ENCODE measurements around the gene STK35.

The STK35 gene
- long read RNA-seq, donor 1, full-length matches to known transcripts: 1 of 1 reads
- long read RNA-seq, donor 1, partial matches to known transcripts: 0 of 1 reads
- long read RNA-seq, donor 1, other reads (novel, unspliced or antisense): 0 of 1 reads
- long read RNA-seq, donor 2: 0 reads
- long read RNA-seq, donor 3: 0 reads
- long read RNA-seq, donor 4, full-length matches to known transcripts: 1 of 1 reads
- long read RNA-seq, donor 4, partial matches to known transcripts: 0 of 1 reads
- long read RNA-seq, donor 4, other reads (novel, unspliced or antisense): 0 of 1 reads
- long read RNA-seq, donor 5, full-length matches to known transcripts: 2 of 2 reads
- long read RNA-seq, donor 5, partial matches to known transcripts: 0 of 2 reads
- long read RNA-seq, donor 5, other reads (novel, unspliced or antisense): 0 of 2 reads
- long read RNA-seq, donor 6, full-length matches to known transcripts: 1 of 1 reads
- long read RNA-seq, donor 6, partial matches to known transcripts: 0 of 1 reads
- long read RNA-seq, donor 6, other reads (novel, unspliced or antisense): 0 of 1 reads
- long read RNA-seq, donor 7, full-length matches to known transcripts: 2 of 2 reads
- long read RNA-seq, donor 7, partial matches to known transcripts: 0 of 2 reads
- long read RNA-seq, donor 7, other reads (novel, unspliced or antisense): 0 of 2 reads
- long read RNA-seq, donor 8, full-length matches to known transcripts: 1 of 1 reads
- long read RNA-seq, donor 8, partial matches to known transcripts: 0 of 1 reads
- long read RNA-seq, donor 8, other reads (novel, unspliced or antisense): 0 of 1 reads

- no peak for DNase-seq
These were observed at the start of gene STK35 for GRCh38 chr20:2101057-2101864. Gene STK35 (plus strand): TSS chr20:2101827. CDS start chr20:2101882, 55 bp downstream.

- DNase-seq: no peak
These were observed 49.7 kb upstream of the STK35 start for GRCh38 chr20:2051946-2052345.

GRCh38 chr20:2052741-2053140 is 48.9 kb upstream of the STK35 start:
- DNase-seq: no peak

DNA sequence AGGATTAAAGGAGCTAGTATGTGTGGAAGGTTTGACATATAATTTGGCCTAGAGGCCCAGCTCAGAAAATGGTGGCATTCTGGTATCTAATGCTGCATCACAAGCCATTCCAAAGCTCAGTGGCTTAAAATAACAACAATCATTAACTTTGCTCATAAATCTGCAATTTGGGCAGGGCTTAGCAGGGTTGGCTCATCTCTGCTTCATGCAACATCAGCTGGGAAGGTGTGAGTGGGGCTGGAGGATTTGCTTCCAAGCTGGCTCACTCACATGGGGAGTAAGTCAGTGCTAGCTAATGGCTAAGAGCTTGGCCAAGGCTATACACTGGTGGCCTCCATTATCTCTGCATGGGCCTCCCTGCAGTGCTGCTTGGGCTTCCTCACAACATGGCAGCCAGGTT is 48.0 kb upstream of the STK35 start:
- no peak for DNase-seq

DNA sequence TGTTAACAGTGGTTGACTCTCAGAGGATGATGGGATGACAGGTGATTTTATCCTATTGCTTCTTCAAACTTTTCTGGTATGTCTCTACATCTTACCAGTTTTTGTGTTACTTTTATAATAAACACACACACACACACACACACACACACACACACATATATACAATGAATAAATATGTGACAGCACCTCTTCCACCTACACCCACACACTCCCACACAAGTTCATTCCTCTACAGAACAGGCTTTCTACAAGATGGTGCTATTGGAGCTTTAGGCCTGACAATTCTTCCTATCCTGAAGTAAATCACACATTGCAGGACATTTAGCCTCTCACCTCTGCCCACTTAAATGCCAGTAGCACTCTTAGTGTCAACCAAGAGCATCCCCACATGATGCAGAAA is 46.7 kb upstream of the STK35 start:
- DNase-seq: no peak

- no peak for DNase-seq
These were observed 42.2 kb upstream of the STK35 start for GRCh38 chr20:2059411-2059810.

GRCh38 chr20:2065099-2065498 is 36.5 kb upstream of the STK35 start:
- DNase-seq: no peak

- no peak for DNase-seq
These were observed 35.0 kb upstream of the STK35 start for GRCh38 chr20:2066461-2067122.

DNA sequence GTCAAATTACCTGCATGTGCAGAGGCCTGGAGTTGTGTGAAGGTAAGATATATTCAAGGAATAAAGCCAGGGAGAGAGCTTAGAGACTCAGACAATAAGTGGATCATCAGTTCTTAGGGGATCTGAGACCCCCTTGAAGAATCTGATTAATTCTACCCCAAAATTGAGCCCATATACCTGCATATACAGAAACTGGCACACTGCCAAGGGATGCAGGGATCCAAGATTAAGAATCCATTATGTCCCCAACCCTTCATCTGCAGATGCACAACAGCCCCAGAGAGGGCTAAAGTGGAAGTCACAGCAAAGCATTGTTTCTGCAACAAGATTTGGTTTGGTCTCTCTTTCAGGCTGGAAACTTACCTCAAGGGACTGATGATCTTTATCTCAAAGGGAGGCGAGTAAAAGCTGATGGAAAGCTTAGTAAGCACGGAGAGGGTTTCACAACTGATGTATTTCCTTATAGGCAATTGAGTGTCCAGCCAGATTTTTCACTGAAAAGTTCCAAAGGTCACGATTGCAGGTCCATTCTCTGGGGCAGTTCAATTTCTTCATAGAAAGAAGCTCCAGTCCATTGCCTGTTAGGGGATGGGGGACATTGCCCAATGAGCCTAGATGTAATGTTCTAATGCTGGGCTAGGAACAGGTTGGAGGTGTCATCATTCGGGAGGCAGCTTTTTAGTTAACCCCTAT is 20.9 kb upstream of the STK35 start:
- no peak for DNase-seq

DNA sequence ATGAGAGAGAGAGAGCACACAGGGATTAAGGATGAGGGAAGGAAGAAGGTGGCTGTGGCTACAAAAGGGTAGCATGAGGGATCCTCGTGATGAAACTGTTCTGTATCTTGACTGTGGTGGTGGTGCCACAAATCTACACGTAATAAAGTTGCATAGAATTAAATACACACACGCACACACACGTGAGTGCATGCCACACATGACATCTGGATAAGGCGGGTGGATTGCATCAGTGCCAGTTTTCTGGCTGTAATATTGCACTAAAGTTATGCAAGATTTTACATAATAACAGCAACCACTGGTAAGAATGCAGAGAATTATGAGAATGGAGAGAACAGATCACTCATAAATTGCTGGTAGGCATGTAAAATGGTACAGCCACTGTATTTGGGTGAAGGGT is 16.9 kb upstream of the STK35 start:
- DNase-seq: no peak

DNA sequence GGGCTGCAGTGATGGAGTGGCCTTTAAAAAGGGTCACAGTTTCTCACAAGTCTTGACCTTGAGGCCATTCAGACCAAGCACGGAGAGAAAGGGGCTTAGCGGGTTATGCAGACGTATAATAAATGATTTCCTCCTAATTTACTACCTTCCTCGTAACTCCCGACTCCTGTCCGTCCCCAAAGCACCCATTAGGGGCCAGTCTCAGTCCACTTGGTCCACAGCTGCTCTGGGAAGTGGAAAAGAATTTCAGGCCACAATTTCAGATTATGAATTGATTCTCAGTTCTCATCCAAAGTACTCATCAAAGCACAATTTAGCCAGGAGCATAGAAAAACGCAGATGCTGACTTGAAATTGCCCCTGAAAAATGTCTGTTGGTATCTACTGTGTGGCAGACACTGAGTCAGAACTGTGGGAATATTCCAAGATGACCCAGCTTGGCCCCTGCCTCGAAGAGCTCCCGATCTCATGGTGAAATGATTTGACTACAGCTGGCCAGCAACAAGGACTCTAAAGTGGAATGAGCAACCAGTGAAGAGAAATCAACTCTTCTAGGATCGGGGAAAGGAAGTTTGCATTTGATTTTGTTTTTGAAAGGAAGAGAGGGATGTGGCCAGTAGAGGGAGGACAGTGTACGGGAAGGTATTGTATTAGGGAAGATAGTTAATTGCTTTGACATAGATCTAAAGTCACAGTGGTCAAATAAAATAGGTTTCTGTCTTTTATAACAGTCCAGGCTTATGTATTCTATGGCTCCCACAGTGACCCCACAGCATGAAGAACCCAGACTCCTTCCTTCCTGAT is 15.2 kb upstream of the STK35 start:
- DNase-seq: no peak

GRCh38 chr20:2086980-2087377 is 14.6 kb upstream of the STK35 start:
- DNase-seq: no peak

DNA sequence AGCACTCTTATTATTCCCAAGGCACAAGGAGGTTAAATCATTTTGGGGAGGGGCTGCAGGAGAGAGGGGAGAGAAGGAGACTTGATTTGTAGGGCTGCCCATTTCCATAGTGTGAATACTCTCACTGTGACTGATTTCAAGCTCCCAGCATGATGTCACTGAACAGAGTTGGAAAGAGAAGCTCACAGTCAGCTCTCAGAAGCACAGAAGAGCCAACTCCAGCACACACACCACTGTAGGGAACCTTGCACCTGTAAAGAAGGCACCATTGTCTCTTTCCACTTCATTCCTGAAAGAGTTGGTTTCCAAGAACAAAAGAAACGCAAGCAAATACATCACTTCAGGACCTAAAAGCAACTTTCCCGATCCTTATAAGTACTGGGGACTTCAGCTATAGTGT is 12.7 kb upstream of the STK35 start:
- DNase-seq: no peak

GRCh38 chr20:2089447-2089846 is 12.2 kb upstream of the STK35 start:
- DNase-seq: no peak

DNA sequence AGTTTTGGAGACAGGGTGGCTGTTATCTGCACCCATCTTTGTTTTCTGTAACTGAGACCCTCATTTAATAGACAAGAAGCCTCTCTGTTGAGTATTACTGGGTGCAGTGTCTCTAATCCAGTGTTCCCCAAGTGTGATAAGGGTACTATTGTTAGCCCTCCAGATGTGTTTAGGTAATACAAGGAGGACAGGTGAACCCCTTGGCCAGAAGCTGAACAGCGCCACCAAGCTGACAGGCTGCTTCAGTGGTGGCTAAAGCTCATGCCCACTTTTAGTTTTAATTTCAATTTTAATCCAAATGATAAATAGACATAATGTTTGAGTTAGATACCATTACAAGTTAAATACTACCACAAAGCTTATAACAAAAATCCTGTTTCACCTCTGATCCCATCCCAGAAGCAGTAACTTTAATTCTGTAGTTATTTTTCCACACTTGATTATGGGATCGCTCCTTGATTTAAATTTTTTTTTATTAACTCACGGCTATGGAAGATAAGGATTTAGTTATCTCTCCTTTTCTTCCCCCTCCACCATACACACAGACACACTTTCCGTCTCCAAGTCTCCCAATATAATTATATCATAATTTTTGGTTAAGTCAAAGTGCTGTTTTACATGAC is 8.4 kb upstream of the STK35 start:
- DNase-seq: no peak

DNA sequence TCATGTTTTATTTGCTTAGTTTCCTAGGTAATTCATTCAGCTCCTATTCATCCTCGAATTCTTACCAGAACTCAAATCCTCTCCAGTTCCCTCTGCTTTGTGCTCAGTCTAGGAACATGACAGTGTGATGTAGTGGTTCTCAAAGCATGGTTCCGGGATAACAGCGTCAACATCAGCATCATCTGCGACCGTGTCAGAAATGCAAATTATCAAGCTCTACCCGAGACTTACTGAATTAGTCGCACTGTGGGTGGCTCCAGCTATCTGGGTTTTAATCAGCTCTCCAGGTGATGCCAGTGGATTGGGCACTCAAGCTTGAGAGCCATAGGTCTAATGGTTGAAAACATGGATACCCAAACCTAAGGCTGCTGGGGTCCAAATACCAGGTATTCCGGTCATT is 7.7 kb upstream of the STK35 start:
- no peak for DNase-seq

GRCh38 chr20:2101865-2102584 is 398 bp downstream of the STK35 start:
- DNase-seq: peak; percentile 100

DNA sequence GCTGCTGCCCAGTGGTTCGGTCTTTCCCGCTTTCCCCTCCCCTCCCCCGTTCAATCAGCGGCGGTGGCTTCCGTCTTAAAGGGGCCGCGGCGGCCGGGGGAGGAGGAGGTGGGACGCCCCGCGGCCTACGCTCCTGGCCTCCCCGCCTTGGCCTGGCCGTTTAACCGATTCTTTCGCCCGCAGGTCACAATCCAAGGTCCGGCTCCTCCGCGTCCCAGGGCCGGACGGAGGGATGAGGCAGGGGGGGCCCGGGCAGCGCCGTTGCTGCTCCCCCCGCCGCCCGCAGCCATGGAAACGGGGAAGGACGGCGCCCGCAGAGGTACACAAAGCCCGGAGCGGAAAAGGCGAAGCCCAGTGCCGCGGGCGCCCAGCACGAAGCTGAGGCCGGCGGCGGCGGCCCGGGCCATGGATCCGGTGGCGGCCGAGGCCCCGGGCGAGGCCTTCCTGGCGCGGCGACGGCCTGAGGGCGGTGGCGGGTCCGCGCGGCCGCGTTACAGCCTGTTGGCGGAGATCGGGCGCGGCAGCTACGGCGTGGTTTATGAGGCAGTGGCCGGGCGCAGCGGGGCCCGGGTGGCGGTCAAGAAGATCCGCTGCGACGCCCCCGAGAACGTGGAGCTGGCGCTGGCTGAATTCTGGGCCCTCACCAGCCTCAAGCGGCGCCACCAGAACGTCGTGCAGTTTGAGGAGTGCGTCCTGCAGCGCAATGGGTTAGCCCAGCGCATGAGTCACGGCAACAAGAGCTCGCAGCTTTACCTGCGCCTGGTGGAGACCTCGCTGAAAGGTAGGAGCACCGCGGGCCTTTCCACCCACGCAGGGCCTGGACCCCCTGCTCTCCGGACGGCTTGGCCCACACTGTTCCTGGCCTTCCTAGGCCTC is 1.2 kb downstream of the STK35 start:
- DNase-seq: peak; percentile 100
